IMR-90 (cell line): ENCODE data around the gene STKLD1. TPM values are rescaled to one million over a fixed set of nuclear protein-coding genes. Genes with fewer than 3 reads are reported as not detected.

Experiments
- ATAC-seq: fragments of 200-7000 bp; cut with Tn5 transposase; 2 replicates; pipeline ENCODE4 v1.9.1; 2020; ENCODE audit warnings: low read depth, mild to moderate bottlenecking, moderate library complexity
- BruUV-seq: library from RNA; stranded (reverse); fragments of 400-500 nt; replicated peaks from 2 replicates; lab custom pipeline; 2021; lab: Mats Ljungman, UMichigan
- CTCF ChIA-PET: fragments of 300-600 bp; formaldehyde crosslinking; extraction: SDS; loops from one replicate; lab custom pipeline; 2021; ENCODE audit warnings: antibody characterized with exemption; lab: Yijun Ruan, JAX
- POLR2A ChIA-PET: fragments of 300-600 bp; sonication (Branson Sonifier 250); formaldehyde crosslinking; loops from one replicate; lab custom pipeline; 2022; ENCODE audit warnings: antibody characterized with exemption; ENCODE audit not compliant: unreplicated experiment; lab: Charles Lee
- DNase-seq: peaks from one replicate; pipeline ENCODE4 v3.0.0; 2013
- H2AFZ ChIP-seq: replicated peaks from 2 replicates; pipeline ENCODE3; 2013; ENCODE audit warnings: low read length, mild to moderate bottlenecking; ENCODE audit not compliant: poor library complexity
- H2AK5ac ChIP-seq: 2 replicates; pipeline ENCODE4 v1.6.1; 2013; ENCODE audit warnings: low read depth, low read length, inconsistent platforms
- H2AK9ac ChIP-seq: replicated peaks from 2 replicates; pipeline ENCODE3; 2013; ENCODE audit warnings: mild to moderate bottlenecking, low read depth, low read length, moderate library complexity; ENCODE audit not compliant: poor library complexity
- H2BK120ac ChIP-seq: 2 replicates; pipeline ENCODE4 v1.6.1; 2013; ENCODE audit warnings: low read depth, low read length, inconsistent platforms
- H2BK15ac ChIP-seq: 3 replicates; pipeline ENCODE4 v1.6.1; 2013; ENCODE audit warnings: low read depth, low read length, inconsistent platforms
- H2BK20ac ChIP-seq: 2 replicates; pipeline ENCODE4 v1.6.1; 2013; ENCODE audit warnings: low read depth, mild to moderate bottlenecking, inconsistent platforms, low read length, moderate library complexity
- H2BK5ac ChIP-seq: 2 replicates; pipeline ENCODE4 v1.6.1; 2013; ENCODE audit warnings: mild to moderate bottlenecking, low read depth, low read length, inconsistent platforms; ENCODE audit not compliant: poor library complexity, severe bottlenecking
- H3K14ac ChIP-seq: replicated peaks from 2 replicates; pipeline ENCODE4 v1.6.1; 2013; ENCODE audit warnings: low read depth, low read length, inconsistent platforms
- H3K18ac ChIP-seq: 2 replicates; pipeline ENCODE4 v1.6.1; 2013; ENCODE audit warnings: low read depth, low read length, control low read depth
- H3K23ac ChIP-seq: 2 replicates; pipeline ENCODE4 v1.6.1; 2013; ENCODE audit warnings: low read depth, low read length, inconsistent platforms
- H3K27ac ChIP-seq: 2 replicates; pipeline ENCODE4 v1.5.1; 2013; ENCODE audit warnings: mild to moderate bottlenecking, control low read depth, low read length; ENCODE audit not compliant: insufficient read depth
- H3K27me3 ChIP-seq: 2 replicates; pipeline ENCODE4 v1.6.1; 2013; ENCODE audit warnings: low read length; ENCODE audit not compliant: control insufficient read depth, insufficient read depth
- H3K36me3 ChIP-seq: 2 replicates; pipeline ENCODE4 v1.6.1; 2013; ENCODE audit warnings: low read length, mixed read lengths; ENCODE audit not compliant: control insufficient read depth, insufficient read depth
- H3K4ac ChIP-seq: 2 replicates; pipeline ENCODE4 v1.6.1; 2013; ENCODE audit warnings: low read depth, low read length, inconsistent platforms
- H3K4me1 ChIP-seq: 2 replicates; pipeline ENCODE4 v1.6.1; 2013; ENCODE audit warnings: low read length, mixed read lengths; ENCODE audit not compliant: control insufficient read depth, insufficient read depth
- H3K4me2 ChIP-seq: 2 replicates; pipeline ENCODE4 v1.6.1; 2013; ENCODE audit warnings: low read depth, mild to moderate bottlenecking, control low read depth, low read length, moderate library complexity
- H3K4me3 ChIP-seq: 2 replicates; pipeline ENCODE4 v1.5.1; 2013; ENCODE audit warnings: low read depth, mild to moderate bottlenecking, control low read depth, low read length, moderate library complexity; ENCODE audit not compliant: insufficient read depth
- H3K56ac ChIP-seq: 2 replicates; pipeline ENCODE4 v1.6.1; 2013; ENCODE audit warnings: low read length, inconsistent platforms; ENCODE audit not compliant: insufficient read depth; ENCODE audit errors: extremely low read depth
- H3K79me1 ChIP-seq, 2 experiments: 2 replicates each; pipeline ENCODE4 v1.6.1; 2013; ENCODE audit warnings: low read length in 2 of 2, inconsistent platforms in 1 of 2, low read depth in 1 of 2
- H3K9ac ChIP-seq: 2 replicates; pipeline ENCODE4 v1.6.1; 2013; ENCODE audit warnings: low read depth, low read length, control low read depth
- H3K9me1 ChIP-seq: 2 replicates; pipeline ENCODE4 v1.6.1; 2013; ENCODE audit warnings: low read length, inconsistent platforms; ENCODE audit not compliant: insufficient read depth
- H3K9me3 ChIP-seq: 2 replicates; pipeline ENCODE4 v1.6.1; 2013; ENCODE audit warnings: low read length; ENCODE audit not compliant: control insufficient read depth, insufficient read depth
- H4K20me1 ChIP-seq: 2 replicates; pipeline ENCODE4 v1.6.1; 2013; ENCODE audit warnings: low read length, inconsistent platforms; ENCODE audit not compliant: insufficient read depth
- H4K5ac ChIP-seq: 2 replicates; pipeline ENCODE4 v1.6.1; 2013; ENCODE audit warnings: mild to moderate bottlenecking, low read depth, low read length, control low read depth
- H4K8ac ChIP-seq, 2 experiments: 2 replicates each; pipeline ENCODE4 v1.6.1; 2013; ENCODE audit warnings: low read depth in 2 of 2, low read length in 2 of 2, control low read depth in 1 of 2, inconsistent platforms in 1 of 2
- H4K91ac ChIP-seq: 2 replicates; pipeline ENCODE4 v1.6.1; 2013; ENCODE audit warnings: low read depth, low read length, inconsistent platforms; ENCODE audit not compliant: insufficient read depth
- CEBPB ChIP-seq: IDR thresholded peaks from 2 replicates; pipeline ENCODE4 v1.6.1; 2012; ENCODE audit warnings: low read depth, low read length, improper control_type of control experiment
- CTCF ChIP-seq: conservative IDR thresholded peaks from 2 replicates; pipeline ENCODE4 v1.5.1; 2012; ENCODE audit warnings: mild to moderate bottlenecking, low read depth, low read length, improper control_type of control experiment
- RCOR1 ChIP-seq: IDR thresholded peaks from 2 replicates; pipeline ENCODE4 v1.6.1; 2012; ENCODE audit warnings: mild to moderate bottlenecking, low read length, improper control_type of control experiment; ENCODE audit not compliant: insufficient replicate concordance
- WGBS, 2 experiments: methylation state at CpG; one replicate each; pipeline versions ENCODE4 v1.1.5 to v1.1.7; 2013; ENCODE audit warnings: missing lambda C conversion rate in 2 of 2; ENCODE audit not compliant: insufficient read length in 1 of 2; ENCODE audit errors: extremely low coverage in 2 of 2; 5-methylcytosine and 5-hydroxymethylcytosine counted together
- dilution Hi-C: fragments of 300-500 bp; cut with HindIII; formaldehyde crosslinking; loops from one replicate; pipeline ENCODE4 v1.14.3; 2018; ENCODE audit warnings: low sequenced_read_pairs; ENCODE audit not compliant: unreplicated experiment
- in situ Hi-C: fragments of 300-500 bp; cut with MboI; formaldehyde crosslinking; loops from 3 replicates; pipeline ENCODE4 v1.14.3; 2019; ENCODE audit warnings: low sequenced_read_pairs, inconsistent platforms, mixed read lengths
- intact Hi-C: fragments of 100-400 bp; cut with micrococcal nuclease; formaldehyde crosslinking; loops from 2 replicates; pipeline ENCODE4 v1.10.0; 2022
- polyA plus RNA-seq, 3 experiments: library from polyadenylated mRNA; depleted of rRNA; stranded (reverse); fragments of >200 nt; gene quantifications; 2 replicates each; pipeline ENCODE4 v1.2.3, GENCODE V29; 2012; ENCODE audit warnings: low replicate concordance in 1 of 3
- total RNA-seq: library from RNA; depleted of rRNA; stranded (reverse); fragments of >200 nt; gene quantifications from 2 replicates; pipeline ENCODE4 v1.2.3, GENCODE V29; 2012

STKLD1 gene
- total and polyA plus RNA-seq, 2 of the 4 experiments (the other 2 are of a cell fraction), result 0.54 to 0.65 TPM

- H3K23ac ChIP-seq, result no peak overlapping the region
- no peak overlapping the region for H2AK9ac ChIP-seq
- intact Hi-C loops (no loop called here), dilution Hi-C loops (no loop called here), in situ Hi-C loops (no loop called here)
- no peak overlapping the region for H4K5ac ChIP-seq
- H3K14ac ChIP-seq, result no peak overlapping the region
- no peak overlapping the region for H2BK5ac ChIP-seq
- H2BK20ac ChIP-seq, result no peak overlapping the region
- H3K9me3 ChIP-seq, result no peaks in the 10 kb centered on the region
- H3K27me3 ChIP-seq, result no peaks in the 10 kb centered on the region
- no peak overlapping the region for H3K4me3 ChIP-seq
- H3K18ac ChIP-seq, result no peak overlapping the region
- H2AK5ac ChIP-seq, result no peak overlapping the region
- no peak for DNase-seq
- H3K4me2 ChIP-seq, result no peak overlapping the region
- no peaks in the 10 kb centered on the region; the same call in 1 of the 2 replicates for H4K20me1 ChIP-seq
- no peak overlapping the region for H3K4ac ChIP-seq
- BruUV-seq, result no TSS peak
- WGBS, 2 experiments, result 98% methylated on average over 44 of the region's 57 CpGs; no CpG with 5 or more reads in 1 of the 2 experiments
- H3K79me1 ChIP-seq, result peaks cover 17 to 34% of the 10 kb centered on the region in 2 experiments; a peak in 3 of 4 replicates
- H3K36me3 ChIP-seq, result peaks cover 35% of the 10 kb centered on the region
- no peak overlapping the region for H3K9ac ChIP-seq
- H3K9me1 ChIP-seq, result peaks cover 10% of the 10 kb centered on the region; the same call in 1 of the 2 replicates
- no peak overlapping the region for H4K8ac ChIP-seq
- no peak overlapping the region for H2BK15ac ChIP-seq
- H3K27ac ChIP-seq, result no peak overlapping the region
- ATAC-seq, result no peak
- no peak for TF ChIP-seq RCOR1
- no peak for TF ChIP-seq CTCF
- no peak for TF ChIP-seq CEBPB
- H2AFZ ChIP-seq, result no peak overlapping the region
- H3K56ac ChIP-seq, result no peak overlapping the region
- H2BK120ac ChIP-seq, result no peak overlapping the region
- ChIA-PET CTCF (no interaction called here), POLR2A (no interaction called here)
- no peak overlapping the region for H4K91ac ChIP-seq
- no peaks in the 10 kb centered on the region for H3K4me1 ChIP-seq
Measured at GRCh38 chr9:133331641-133332380, 44.4 kb upstream of the STKLD1 start.
